GM18526 (cell line): ENCODE measurements around the gene CCDC158.

ENCODE experiments used
- POLR2A ChIP-seq: IDR thresholded peaks from 3 replicates; pipeline ENCODE4 v1.6.1; 2011; ENCODE audit not compliant: insufficient read length; ENCODE audit errors: extremely low read depth

CCDC158 gene

DNA sequence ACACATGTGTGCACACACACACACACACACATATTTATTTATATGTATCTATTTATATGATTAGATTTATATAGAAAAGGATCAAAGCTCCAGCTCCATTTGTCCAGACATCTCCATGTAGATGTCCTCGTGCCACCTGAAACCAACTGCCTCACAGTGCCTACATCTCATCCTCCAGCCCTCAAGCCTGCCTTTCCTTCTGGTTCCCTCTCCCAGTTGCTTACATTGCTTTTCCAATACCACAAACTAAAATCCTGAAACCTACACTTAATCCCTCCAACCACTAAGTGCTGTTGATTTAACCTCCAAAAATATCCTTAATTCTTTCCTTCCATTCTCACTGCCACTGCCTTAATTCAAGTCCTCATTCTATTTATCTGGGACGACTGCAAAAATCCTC, 63.0 kb downstream of the CCDC158 start:
- no peak for TF ChIP-seq POLR2A

DNA sequence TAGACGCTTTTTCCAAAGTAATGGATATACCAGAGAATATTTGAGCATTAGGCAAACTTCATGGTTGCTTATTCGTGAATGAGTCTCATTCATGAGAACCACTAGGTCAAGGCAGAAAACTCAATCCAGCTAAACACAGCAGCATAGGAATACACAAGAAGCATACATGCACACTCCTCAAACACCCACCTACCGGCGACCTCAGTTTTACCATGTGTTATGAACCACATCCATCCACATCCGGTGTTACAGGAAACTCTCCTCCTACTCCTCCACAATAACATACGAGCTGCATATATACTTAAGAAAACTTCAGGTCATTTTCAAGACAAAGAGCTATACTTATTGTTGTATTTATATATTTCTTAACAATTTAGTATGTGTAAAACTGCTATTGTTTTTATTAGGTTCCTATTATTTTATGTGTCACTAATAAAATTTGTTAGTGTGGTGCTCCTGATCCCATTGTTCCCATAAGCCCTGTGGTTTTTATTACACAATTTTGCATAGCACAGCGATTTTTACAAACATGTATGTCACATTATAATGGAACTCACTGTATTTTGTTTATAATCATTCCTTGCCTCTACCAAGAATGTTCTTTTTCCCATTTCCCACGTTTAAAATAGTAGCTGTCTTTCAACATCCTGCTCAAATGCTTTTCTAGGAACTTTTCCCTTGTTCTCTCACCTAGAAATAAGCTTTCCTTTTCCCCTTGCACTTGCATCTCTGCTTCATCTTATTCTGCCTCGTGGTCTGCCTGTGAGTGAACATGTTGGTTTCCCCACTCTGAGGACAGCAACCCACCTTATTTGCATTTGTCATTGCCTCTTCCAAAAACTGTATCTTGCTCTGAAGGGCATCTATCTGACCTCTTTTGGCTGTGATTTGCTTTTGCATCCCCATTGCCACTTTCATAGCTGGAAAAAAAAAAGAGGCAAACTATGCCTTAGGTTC, 66.1 kb downstream of the CCDC158 start:
- no peak for TF ChIP-seq POLR2A

- TF ChIP-seq POLR2A = no peak
These were observed 78.1 kb downstream of the CCDC158 start for GRCh38 chr4:76342803-76343202.

- TF ChIP-seq POLR2A = no peak
These were observed 78.8 kb downstream of the CCDC158 start for GRCh38 chr4:76342191-76342590.

DNA sequence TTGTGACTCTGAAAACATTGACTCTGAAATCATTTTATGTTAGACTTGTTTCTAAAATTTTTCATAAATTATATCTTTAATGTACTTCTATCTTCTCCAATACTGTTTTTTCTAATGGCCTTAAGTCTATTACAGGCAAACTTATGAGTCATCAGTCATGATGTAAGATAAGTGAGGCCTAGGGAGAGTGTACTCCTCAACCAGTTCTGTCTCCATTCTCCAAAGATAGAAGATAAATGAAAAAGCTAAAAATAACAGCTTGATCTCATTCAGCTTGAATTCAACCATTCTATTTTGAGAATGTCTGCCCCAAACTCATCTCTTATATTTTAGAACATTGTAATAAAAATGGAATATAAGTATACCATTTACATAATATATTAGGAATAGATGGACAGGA, 79.9 kb downstream of the CCDC158 start:
- no peak for TF ChIP-seq POLR2A

DNA sequence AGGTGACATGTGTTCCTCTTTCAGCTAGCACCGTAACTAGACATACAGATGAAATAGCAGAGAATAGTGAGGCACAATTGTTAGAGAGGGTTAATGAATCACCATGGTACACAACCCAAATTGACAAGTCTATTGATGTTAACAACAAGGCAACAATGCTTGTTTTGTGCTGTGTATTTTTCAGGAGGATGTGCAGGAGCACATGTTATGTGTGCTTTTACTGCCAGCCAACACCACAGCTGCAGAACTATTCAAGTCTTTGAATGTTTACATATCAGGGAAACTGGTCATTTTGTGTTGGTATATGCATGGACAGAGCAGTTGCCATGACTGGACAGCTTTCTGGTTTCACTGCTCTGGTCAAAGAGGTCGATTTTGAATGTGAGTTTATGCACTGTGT, 81.6 kb downstream of the CCDC158 start:
- TF ChIP-seq POLR2A = no peak

- no peak for TF ChIP-seq POLR2A
These were observed 86.1 kb downstream of the CCDC158 start for GRCh38 chr4:76334885-76335284.

GRCh38 chr4:76326515-76326914, 94.4 kb downstream of the CCDC158 start:
- TF ChIP-seq POLR2A = no peak

GRCh38 chr4:76325072-76325471, 95.9 kb downstream of the CCDC158 start:
- no peak for TF ChIP-seq POLR2A

- TF ChIP-seq POLR2A = no peak
These were observed 98.7 kb downstream of the CCDC158 start for GRCh38 chr4:76322236-76322635.

GRCh38 chr4:76316131-76316530, 104.8 kb downstream of the CCDC158 start:
- TF ChIP-seq POLR2A = no peak

DNA sequence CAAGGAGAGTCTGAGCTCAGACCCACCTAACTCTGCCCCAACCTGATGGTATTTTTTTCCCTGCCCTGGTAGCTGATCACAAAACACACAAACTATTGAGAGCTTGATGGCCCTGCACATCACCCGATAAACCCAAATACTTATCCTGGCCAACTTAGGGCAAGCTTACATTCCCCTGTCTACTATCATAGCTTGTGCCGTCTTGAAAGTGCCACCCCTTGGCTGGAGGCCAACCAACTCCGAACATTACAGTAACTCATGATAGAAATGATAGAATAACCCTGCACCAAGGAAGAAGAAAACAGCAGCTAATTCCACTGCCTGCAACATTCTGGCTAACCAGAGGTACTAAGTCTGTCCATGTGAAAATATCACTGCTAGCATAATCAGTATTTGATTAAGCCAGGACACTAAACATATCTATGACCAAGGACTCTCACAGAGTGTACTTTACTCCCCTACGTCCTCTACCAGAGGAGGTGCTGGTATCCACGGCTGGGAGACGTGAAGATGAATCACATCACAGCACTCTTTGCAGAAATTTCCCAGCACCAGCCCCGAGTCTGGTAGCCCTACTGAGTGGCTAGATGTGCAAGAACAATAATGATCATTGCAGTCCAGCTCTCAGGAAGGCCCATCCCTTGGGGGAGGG, 105.5 kb downstream of the CCDC158 start:
- no peak for TF ChIP-seq POLR2A

DNA sequence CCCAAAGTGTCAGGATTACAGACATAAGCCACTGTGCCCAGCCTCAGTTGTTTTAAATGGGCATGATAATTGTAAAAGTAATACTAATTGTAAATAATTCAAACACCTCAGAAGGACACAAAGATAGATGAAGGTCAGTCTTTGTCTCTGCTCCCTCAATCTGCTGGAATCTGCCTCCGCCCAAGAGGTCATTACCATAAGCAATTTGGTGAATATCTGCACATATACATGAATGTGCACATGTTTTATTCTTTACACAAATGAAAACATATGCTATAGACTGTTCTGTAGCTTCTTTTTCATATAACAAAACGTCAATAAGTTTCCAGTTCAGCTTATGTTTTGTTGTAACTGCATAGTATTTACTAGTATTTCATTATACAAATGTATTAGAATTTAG, 107.4 kb downstream of the CCDC158 start:
- no peak for TF ChIP-seq POLR2A

DNA sequence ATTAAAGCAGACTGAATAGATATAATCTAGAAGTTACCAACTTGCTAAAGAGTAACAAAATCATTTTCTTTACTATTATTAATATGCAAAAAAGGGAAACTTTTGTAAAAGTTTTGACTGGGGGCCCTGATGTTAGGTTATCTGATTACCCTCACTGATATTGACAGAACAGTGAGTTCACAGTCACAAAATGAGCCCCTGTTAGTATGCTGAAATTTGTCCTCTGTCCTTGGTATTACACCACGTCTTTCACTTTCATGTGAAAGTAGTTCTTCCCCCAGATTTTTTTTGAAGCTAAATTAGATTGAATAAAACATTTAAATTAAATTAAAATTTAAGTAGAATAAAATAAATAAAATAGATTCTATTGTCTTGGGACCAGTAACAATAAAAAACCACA, 108.5 kb downstream of the CCDC158 start:
- no peak for TF ChIP-seq POLR2A

- no peak for TF ChIP-seq POLR2A
These were observed 109.0 kb downstream of the CCDC158 start for GRCh38 chr4:76311896-76312331.

DNA sequence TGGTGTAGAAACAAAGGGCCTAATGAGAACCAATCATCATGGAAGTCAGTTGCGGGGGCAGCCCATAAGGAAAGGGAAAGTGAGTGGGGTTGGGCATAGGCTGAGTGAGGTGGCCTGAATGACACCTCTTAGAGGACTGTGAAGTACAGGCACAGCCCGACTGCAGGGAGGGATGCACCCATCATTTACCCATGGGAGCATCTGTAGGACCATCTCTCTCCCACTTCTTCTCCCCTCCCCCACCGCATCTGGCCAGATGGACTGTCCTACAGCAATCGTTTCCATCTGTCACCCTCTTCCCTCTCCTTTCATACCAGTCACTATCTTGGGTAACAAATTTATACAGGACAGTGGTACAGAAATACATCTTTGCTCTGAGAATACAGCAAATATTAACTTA, 110.3 kb downstream of the CCDC158 start:
- TF ChIP-seq POLR2A = no peak
